HG03439 (cell line): ENCODE measurements around the gene PPP1R1B.

Experiments used
- ATAC-seq: cut with Tn5 transposase; IDR thresholded peaks from one replicate; pipeline ENCODE4 v1.9.1; 2021; ENCODE audit warnings: mild to moderate bottlenecking, moderate library complexity; ENCODE audit not compliant: unreplicated experiment

Gene PPP1R1B

GRCh38 chr17:39600288-39600996 is 26.3 kb upstream of the PPP1R1B start:
- no peak for ATAC-seq

- no peak for ATAC-seq
These were observed 25.7 kb upstream of the PPP1R1B start for GRCh38 chr17:39600997-39601597.

GRCh38 chr17:39601758-39602532 is 24.8 kb upstream of the PPP1R1B start:
- no peak for ATAC-seq

- no peak for ATAC-seq
These were observed 24.0 kb upstream of the PPP1R1B start for GRCh38 chr17:39602533-39603303.

GRCh38 chr17:39603304-39604016 is 23.3 kb upstream of the PPP1R1B start:
- no peak for ATAC-seq

- ATAC-seq, result no peak
These were observed 21.8 kb upstream of the PPP1R1B start for GRCh38 chr17:39604911-39605491.

- ATAC-seq, result no peak
These were observed 21.0 kb upstream of the PPP1R1B start for GRCh38 chr17:39605492-39606433.

- no peak for ATAC-seq
These were observed 20.2 kb upstream of the PPP1R1B start for GRCh38 chr17:39606434-39607056.

- ATAC-seq, result no peak
These were observed 19.5 kb upstream of the PPP1R1B start for GRCh38 chr17:39607057-39607850.

GRCh38 chr17:39607851-39608130 is 19.0 kb upstream of the PPP1R1B start, which contains the start of gene NEUROD2:
TSS of gene NEUROD2 (minus strand) at chr17:39607920. CDS start at chr17:39606599, 1,321 bp downstream.
- no peak for ATAC-seq

GRCh38 chr17:39608142-39608981 is 18.4 kb upstream of the PPP1R1B start:
- no peak for ATAC-seq

GRCh38 chr17:39609416-39610025 is 17.2 kb upstream of the PPP1R1B start:
- no peak for ATAC-seq

- no peak for ATAC-seq
These were observed 15.2 kb upstream of the PPP1R1B start for GRCh38 chr17:39611401-39612112.

GRCh38 chr17:39612291-39612894 is 14.4 kb upstream of the PPP1R1B start:
- no peak for ATAC-seq

GRCh38 chr17:39612935-39613464 is 13.8 kb upstream of the PPP1R1B start:
- ATAC-seq, result no peak
